ENCODE data around the gene FABP3. TPM values are rescaled to one million over a fixed set of nuclear protein-coding genes. Genes with fewer than 3 reads are reported as not detected.
A peak's percentile ranks its signal among the peaks of the same experiment; 100 is the strongest.

FABP3 gene
- total and polyA plus RNA-seq, 4 donors: 77.1 to 110 (median 90.8) TPM

DNA sequence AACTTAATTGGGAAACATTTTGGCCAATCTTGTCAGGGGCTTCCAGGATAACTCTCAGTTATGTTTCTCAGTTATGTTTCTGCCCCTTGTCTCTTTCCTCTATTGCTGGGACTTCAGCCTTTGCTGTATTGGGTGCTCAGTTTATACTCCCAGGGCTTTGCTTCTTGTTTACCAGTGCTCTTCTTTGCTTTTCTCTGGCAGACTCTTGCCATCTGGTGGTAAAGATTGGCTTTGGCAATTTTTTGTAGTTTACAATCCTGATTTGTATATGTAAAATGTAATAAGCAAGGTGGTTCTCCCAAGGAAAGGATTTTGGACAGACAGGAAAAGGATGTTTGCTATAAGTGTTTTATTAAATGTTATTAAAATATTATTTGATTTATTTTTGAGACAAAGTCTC is 37.9 kb downstream of the FABP3 start:
- Histone ChIP-seq H3K36me3 (ENCODE audit: control insufficient read depth, insufficient read depth, low read length) (peaks cover 4% of the 10 kb centered on the region), H3K27me3 (ENCODE audit: control insufficient read depth, insufficient read depth, low read length) (no peaks in the 10 kb centered on the region), H3K27ac (ENCODE audit: low read depth, low read length) (no peak overlapping the region), H3K4me1 (ENCODE audit: control insufficient read depth, insufficient read depth, low read length) (no peaks in the 10 kb centered on the region), H3K4me3 (ENCODE audit: low read depth, low read length) (no peak overlapping the region), H3K9me3 (ENCODE audit: control insufficient read depth, insufficient read depth, low read length) (peaks cover 1% of the 10 kb centered on the region)
- peak in 4 of 6 donors; percentile 24 to 90 (median 54) for DNase-seq (ENCODE audit: low read depth in 4 of 6, low spot score in 6 of 6)

DNA sequence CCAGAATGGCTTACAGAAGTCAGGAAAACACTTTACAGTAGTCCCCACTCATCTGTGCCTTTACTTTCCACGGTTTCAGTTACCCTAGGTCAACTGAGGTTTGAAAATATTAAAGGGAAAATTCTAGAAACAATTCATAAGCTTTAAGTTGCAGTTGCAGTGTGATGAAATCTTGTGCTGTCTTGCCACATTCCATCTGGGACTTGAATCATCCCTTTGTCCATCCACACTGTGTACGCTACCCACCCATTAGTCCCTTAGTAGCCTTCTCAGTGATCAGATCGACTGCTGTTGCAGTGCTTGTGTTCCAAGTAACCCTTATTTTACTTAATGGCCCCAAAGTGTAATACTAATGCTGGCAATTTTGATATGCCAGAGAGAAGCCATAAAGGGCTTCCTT is 45.5 kb downstream of the FABP3 start:
- WGBS (ENCODE audit: insufficient coverage): 83% methylated on average over 1 of the region's 3 CpGs
- no peak overlapping the region for H3K27ac ChIP-seq (ENCODE audit: low read depth, low read length)
- peaks cover 18% of the 10 kb centered on the region for H3K36me3 ChIP-seq (ENCODE audit: control insufficient read depth, insufficient read depth, low read length)
- no peak overlapping the region for H3K4me3 ChIP-seq (ENCODE audit: low read depth, low read length)
- DNase-seq (ENCODE audit: low read depth in 4 of 6, low spot score in 6 of 6): no peak
- no peaks in the 10 kb centered on the region for H3K4me1 ChIP-seq (ENCODE audit: control insufficient read depth, insufficient read depth, low read length)
- H3K27me3 ChIP-seq (ENCODE audit: control insufficient read depth, insufficient read depth, low read length): no peaks in the 10 kb centered on the region
- H3K9me3 ChIP-seq (ENCODE audit: control insufficient read depth, insufficient read depth, low read length): peaks cover 1% of the 10 kb centered on the region

GRCh38 chr1:31326461-31326860 is 46.4 kb downstream of the FABP3 start:
- no peaks in the 10 kb centered on the region for H3K27me3 ChIP-seq (ENCODE audit: control insufficient read depth, insufficient read depth, low read length)
- H3K4me1 ChIP-seq (ENCODE audit: control insufficient read depth, insufficient read depth, low read length): no peaks in the 10 kb centered on the region
- H3K4me3 ChIP-seq (ENCODE audit: low read depth, low read length): no peak overlapping the region
- H3K36me3 ChIP-seq (ENCODE audit: control insufficient read depth, insufficient read depth, low read length): peaks cover 18% of the 10 kb centered on the region
- DNase-seq (ENCODE audit: low read depth in 4 of 6, low spot score in 6 of 6): peak in 1 of 6 donors; percentile 14
- H3K9me3 ChIP-seq (ENCODE audit: control insufficient read depth, insufficient read depth, low read length): peaks cover 1% of the 10 kb centered on the region
- WGBS (ENCODE audit: insufficient coverage): no CpG with 5 or more reads among the region's 1 CpG
- no peak overlapping the region for H3K27ac ChIP-seq (ENCODE audit: low read depth, low read length)

DNA sequence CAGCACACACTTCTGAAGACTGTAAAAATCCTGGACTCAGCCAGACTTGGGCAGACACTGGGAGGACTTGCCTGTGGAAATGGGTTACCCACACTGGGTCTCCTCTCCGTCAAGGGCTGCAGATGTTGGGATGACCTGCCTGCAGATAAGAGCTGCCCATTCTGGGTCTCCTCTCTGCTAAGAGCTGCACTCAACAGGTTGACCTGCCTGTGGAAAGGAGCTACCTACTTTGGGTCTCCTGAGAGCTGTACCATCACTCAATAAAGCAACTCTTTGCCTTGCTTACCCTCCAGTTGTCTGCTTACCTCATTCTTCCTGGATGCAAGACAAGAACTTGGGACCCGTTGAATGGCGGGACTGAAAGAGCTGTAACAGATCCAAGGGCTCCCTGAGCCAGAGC is 47.9 kb downstream of the FABP3 start:
- H3K4me3 ChIP-seq (ENCODE audit: low read depth, low read length): no peak overlapping the region
- H3K9me3 ChIP-seq (ENCODE audit: control insufficient read depth, insufficient read depth, low read length): no peaks in the 10 kb centered on the region
- no peaks in the 10 kb centered on the region for H3K27me3 ChIP-seq (ENCODE audit: control insufficient read depth, insufficient read depth, low read length)
- no peak for DNase-seq (ENCODE audit: low read depth in 4 of 6, low spot score in 6 of 6)
- WGBS (ENCODE audit: insufficient coverage): 87% methylated on average over 3 of the region's 3 CpGs
- H3K36me3 ChIP-seq (ENCODE audit: control insufficient read depth, insufficient read depth, low read length): peaks cover 18% of the 10 kb centered on the region
- H3K4me1 ChIP-seq (ENCODE audit: control insufficient read depth, insufficient read depth, low read length): no peaks in the 10 kb centered on the region
- no peak overlapping the region for H3K27ac ChIP-seq (ENCODE audit: low read depth, low read length)

DNA sequence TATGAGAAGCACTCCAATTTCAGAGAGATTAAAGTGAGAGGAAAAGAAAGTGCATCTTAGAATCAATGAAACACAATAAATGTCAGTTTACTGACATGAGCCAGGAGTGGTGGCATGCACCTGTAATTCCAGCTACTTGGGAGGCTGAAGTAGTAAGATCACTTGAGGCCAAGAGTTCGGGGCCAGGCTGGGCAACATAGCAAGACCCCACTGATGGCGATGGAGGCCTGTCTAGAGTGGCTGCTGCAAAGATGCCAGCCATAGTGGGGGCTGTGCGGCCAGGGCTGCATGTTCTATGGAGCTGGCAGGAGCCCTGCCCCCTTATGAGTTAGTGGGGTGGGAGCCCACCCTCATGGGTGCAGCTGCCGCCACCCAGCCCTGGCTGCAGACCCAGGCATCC is 48.8 kb downstream of the FABP3 start:
- no peak overlapping the region for H3K4me3 ChIP-seq (ENCODE audit: low read depth, low read length)
- no peaks in the 10 kb centered on the region for H3K27me3 ChIP-seq (ENCODE audit: control insufficient read depth, insufficient read depth, low read length)
- H3K36me3 ChIP-seq (ENCODE audit: control insufficient read depth, insufficient read depth, low read length): peaks cover 18% of the 10 kb centered on the region
- 92% methylated on average over 3 of the region's 4 CpGs for WGBS (ENCODE audit: insufficient coverage)
- no peaks in the 10 kb centered on the region for H3K9me3 ChIP-seq (ENCODE audit: control insufficient read depth, insufficient read depth, low read length)
- no peak overlapping the region for H3K27ac ChIP-seq (ENCODE audit: low read depth, low read length)
- no peaks in the 10 kb centered on the region for H3K4me1 ChIP-seq (ENCODE audit: control insufficient read depth, insufficient read depth, low read length)
- DNase-seq (ENCODE audit: low read depth in 4 of 6, low spot score in 6 of 6): no peak

GRCh38 chr1:31318146-31318545 is 54.7 kb downstream of the FABP3 start:
- H3K27ac ChIP-seq (ENCODE audit: low read depth, low read length): no peak overlapping the region

GRCh38 chr1:31315902-31316301 is 57.0 kb downstream of the FABP3 start:
- H3K4me1 ChIP-seq (ENCODE audit: control insufficient read depth, insufficient read depth, low read length): no peaks in the 10 kb centered on the region
- H3K27ac ChIP-seq (ENCODE audit: low read depth, low read length): no peak overlapping the region
- H3K27me3 ChIP-seq (ENCODE audit: control insufficient read depth, insufficient read depth, low read length): no peaks in the 10 kb centered on the region
- H3K4me3 ChIP-seq (ENCODE audit: low read depth, low read length): no peak overlapping the region
- no peak for DNase-seq (ENCODE audit: low read depth in 4 of 6, low spot score in 6 of 6)
- 100% methylated on average over 2 of the region's 3 CpGs for WGBS (ENCODE audit: insufficient coverage)
- peaks cover 22% of the 10 kb centered on the region for H3K36me3 ChIP-seq (ENCODE audit: control insufficient read depth, insufficient read depth, low read length)
- H3K9me3 ChIP-seq (ENCODE audit: control insufficient read depth, insufficient read depth, low read length): no peaks in the 10 kb centered on the region

More at GRCh38 chr1:31318146-31318545, 54.7 kb downstream of the FABP3 start:
- Histone ChIP-seq H3K4me1 (ENCODE audit: control insufficient read depth, insufficient read depth, low read length) (no peaks in the 10 kb centered on the region), H3K36me3 (ENCODE audit: control insufficient read depth, insufficient read depth, low read length) (peaks cover 15% of the 10 kb centered on the region), H3K27me3 (ENCODE audit: control insufficient read depth, insufficient read depth, low read length) (no peaks in the 10 kb centered on the region), H3K9me3 (ENCODE audit: control insufficient read depth, insufficient read depth, low read length) (no peaks in the 10 kb centered on the region), H3K4me3 (ENCODE audit: low read depth, low read length) (no peak overlapping the region)
- no peak for DNase-seq (ENCODE audit: low read depth in 4 of 6, low spot score in 6 of 6)
- no CpG with 5 or more reads among the region's 1 CpG for WGBS (ENCODE audit: insufficient coverage)

Other genes with a start within 250 kb of the FABP3 start
- 10 to 100 TPM in 1 of 2 donors, 1 to 10 TPM in 1; 8.8 to 16.6 TPM for gene NKAIN1, start 133.2 kb downstream of the FABP3 start, total RNA-seq
- 10 to 100 TPM; 52.2 to 56.5 TPM for gene NKAIN1, start 133.2 kb downstream of the FABP3 start, polyA plus RNA-seq (ENCODE audit: insufficient read length in 2 of 2)
- 10 to 100 TPM; 75.5 to 81.9 TPM for gene SNRNP40, start 76.3 kb downstream of the FABP3 start, total RNA-seq
- 10 to 100 TPM; 44.1 to 52.8 TPM for gene SNRNP40, start 76.3 kb downstream of the FABP3 start, polyA plus RNA-seq (ENCODE audit: insufficient read length in 2 of 2)
- 10 to 100 TPM; 49.0 to 65.9 TPM for gene ZCCHC17, start 76.0 kb downstream of the FABP3 start, total RNA-seq
- gene ZCCHC17, start 76.0 kb downstream of the FABP3 start, polyA plus RNA-seq (ENCODE audit: insufficient read length in 2 of 2): 10 to 100 TPM; 85.5 to 93.8 TPM
- gene SERINC2, start 40.1 kb upstream of the FABP3 start, total RNA-seq: 1 to 10 TPM in 1 of 2 donors, under 1 TPM in 1; 0.89 to 2.3 TPM
- 1 to 10 TPM; 8.7 to 8.9 TPM for gene SERINC2, start 40.1 kb upstream of the FABP3 start, polyA plus RNA-seq (ENCODE audit: insufficient read length in 2 of 2)
- gene TINAGL1, start 203.4 kb upstream of the FABP3 start, total RNA-seq: 10 to 100 TPM; 15.4 to 41.2 TPM
- 10 to 100 TPM in 1 of 2 donors, 1 to 10 TPM in 1; 5.3 to 11.0 TPM for gene TINAGL1, start 203.4 kb upstream of the FABP3 start, polyA plus RNA-seq (ENCODE audit: insufficient read length in 2 of 2)
- gene HCRTR1, start 244.6 kb upstream of the FABP3 start, total RNA-seq: 1 to 10 TPM in 1 of 2 donors, under 1 TPM in 1; 0.94 to 3.2 TPM
- 1 to 10 TPM; 4.2 to 6.5 TPM for gene HCRTR1, start 244.6 kb upstream of the FABP3 start, polyA plus RNA-seq (ENCODE audit: insufficient read length in 2 of 2)

Measured in spinal cord (tissue), 10 donors.